HepG2 (cell line): ENCODE results near the gene UNC5A. TPM values are rescaled to one million over a fixed set of nuclear protein-coding genes. Genes with fewer than 3 reads are reported as not detected.

Experiments used
- ATAC-seq: fragments of 200-7000 bp; cut with Tn5 transposase; 3 replicates; pipeline ENCODE4 v1.9.1; 2020; ENCODE audit warnings: mild to moderate bottlenecking, moderate library complexity
- BruUV-seq: library from RNA; stranded (reverse); fragments of 400-500 nt; replicated peaks from 2 replicates; lab custom pipeline; 2021; lab: Mats Ljungman, UMichigan
- CTCF ChIA-PET: fragments of 300-600 bp; formaldehyde crosslinking; extraction: SDS; loops from one replicate; lab custom pipeline; 2021; ENCODE audit warnings: low total read pairs, inconsistent platforms, low intra/inter-chr PET ratio; lab: Yijun Ruan, JAX
- POLR2A ChIA-PET: fragments of 350-600 bp; sonication (Branson Sonifier 250); formaldehyde crosslinking; loops from one replicate; lab custom pipeline; 2020; ENCODE audit warnings: antibody characterized with exemption, inconsistent platforms; lab: Yijun Ruan, JAX
- DNase-seq: peaks from one replicate; pipeline ENCODE4 v3.0.0-alpha.2; 2015; ENCODE audit warnings: low spot score
- FAIRE-seq: peaks from 3 replicates; lab custom pipeline; 2011; peaks lifted over from hg19 to GRCh38; lab: Jason Lieb, UNC
- H2AFZ ChIP-seq: one replicate; pipeline ENCODE4 v1.6.1; 2011; ENCODE audit warnings: low read length, inconsistent platforms
- H3K27ac ChIP-seq: fragments of 300-600 bp; 3 replicates; pipeline ENCODE4 v1.8.0; 2011; ENCODE audit warnings: mixed run types, mild to moderate bottlenecking, mixed read lengths, low read length, inconsistent platforms; ENCODE audit not compliant: insufficient read depth; ENCODE audit errors: extremely low read length
- H3K27me3 ChIP-seq, 2 experiments: fragments of 200-600 bp in 1 of 2; 2 replicates in 1 of 2; 3 replicates in 1 of 2; pipeline versions ENCODE4 v1.6.0 to v1.8.0; 2011; ENCODE audit warnings: low read length in 2 of 2, mild to moderate bottlenecking in 2 of 2, moderate library complexity in 2 of 2, inconsistent platforms in 1 of 2; ENCODE audit not compliant: insufficient read depth in 2 of 2, control insufficient read depth in 1 of 2
- H3K36me3 ChIP-seq, 2 experiments: fragments of 200-600 bp in 1 of 2; replicated peaks in 1 of 2; 2 replicates in 1 of 2; 3 replicates in 1 of 2; pipeline versions ENCODE4 v1.5.1 to v1.8.0; 2011; ENCODE audit warnings: low read length in 2 of 2, inconsistent platforms in 1 of 2; ENCODE audit not compliant: insufficient read depth in 2 of 2, control insufficient read depth in 1 of 2
- H3K4me1 ChIP-seq: 2 replicates; pipeline ENCODE4 v1.5.1; 2012; ENCODE audit warnings: low read length, inconsistent platforms; ENCODE audit not compliant: insufficient read depth
- H3K4me2 ChIP-seq: 2 replicates; pipeline ENCODE4 v1.6.0; 2011; ENCODE audit warnings: low read depth, low read length, inconsistent platforms
- H3K4me3 ChIP-seq, 3 experiments: fragments of 200-600 bp in 1 of 3; sonication (generic), shearing (Covaris generic) in 1 of 3; replicated peaks in 1 of 3; 2 replicates each; pipeline ENCODE4 v1.5.1; 2011 to 2016; ENCODE audit warnings: low read length in 3 of 3, inconsistent platforms in 2 of 3, low read depth in 2 of 3, mild to moderate bottlenecking in 2 of 3, control low read depth in 1 of 3, mixed read lengths in 1 of 3; ENCODE audit not compliant: insufficient read depth in 1 of 3
- H3K79me2 ChIP-seq: one replicate; pipeline ENCODE4 v1.6.1; 2011; ENCODE audit warnings: low read length, inconsistent platforms; ENCODE audit not compliant: insufficient read depth
- H3K9ac ChIP-seq: 2 replicates; pipeline ENCODE4 v1.6.0; 2011; ENCODE audit warnings: mild to moderate bottlenecking, low read depth, low read length, inconsistent platforms; ENCODE audit not compliant: insufficient read depth
- H3K9me3 ChIP-seq: 2 replicates; pipeline ENCODE4 v1.5.1; 2012; ENCODE audit warnings: mild to moderate bottlenecking, low read length
- H4K20me1 ChIP-seq: 2 replicates; pipeline ENCODE4 v1.6.0; 2011; ENCODE audit warnings: inconsistent platforms, mild to moderate bottlenecking, low read length, moderate library complexity; ENCODE audit not compliant: insufficient read depth
- DNMT3B ChIP-seq: conservative IDR thresholded peaks from 2 replicates; pipeline ENCODE4 v1.6.1; 2016; ENCODE audit warnings: missing biosample characterization, control low read depth
- NFYB ChIP-seq: sonication (generic); formaldehyde crosslinking; IDR thresholded peaks from 2 replicates; pipeline ENCODE4 v1.4.0; 2020; ENCODE audit warnings: missing genetic modification reagents
- WGBS: methylation state at CpG from one replicate; pipeline ENCODE4 v1.1.6; 2017; ENCODE audit warnings: low lambda C conversion rate; 5-methylcytosine and 5-hydroxymethylcytosine counted together
- in situ Hi-C: cut with HindIII; loops from 2 replicates; pipeline ENCODE4 v1.10.0; 2017; ENCODE audit warnings: low pct_unique_long_range_greater_than_20kb; ENCODE audit not compliant: extremely low pct_ligation_motif_present
- intact Hi-C: fragments of 100-400 bp; cut with micrococcal nuclease; formaldehyde crosslinking; loops from one replicate; pipeline ENCODE4 v1.10.0; 2022; ENCODE audit not compliant: unreplicated experiment
- polyA plus RNA-seq, 8 experiments: library from polyadenylated mRNA; depleted of rRNA in 3 of 8; stranded (reverse) in 7 of 8; unstranded in 1 of 8; fragments of >200 nt; fragmentation: Illumina TruSeq in 4 of 8; extraction: Trizol in 4 of 8; gene quantifications; 2 replicates each; pipeline versions ENCODE4 v1.2.1 to v1.2.3, GENCODE V29; 2011 to 2016; ENCODE audit warnings: low read depth in 4 of 8, missing spikeins in 1 of 8, mixed read lengths in 1 of 8; ENCODE audit not compliant: insufficient read depth in 1 of 8
- total RNA-seq, 5 experiments: library from RNA; depleted of rRNA; stranded (reverse); fragments of >200 nt; fragmentation: Illumina TruSeq; extraction: Trizol; gene quantifications; 2 replicates each; pipeline ENCODE4 v1.2.3, GENCODE V29; 2016; ENCODE audit warnings: low read depth in 1 of 5
- TF ChIP-seq, protein P1 (sequence below), 2 experiments: fragments of 450-650 bp in 1 of 2; sonication (generic) in 1 of 2; formaldehyde crosslinking in 1 of 2; IDR thresholded peaks; 2 replicates each; pipeline versions ENCODE4 v1.6.1 to v1.8.0; 2016 to 2022; ENCODE audit warnings: antibody characterized with exemption in 1 of 2, mild to moderate bottlenecking in 1 of 2, missing genetic modification reagents in 1 of 2

The UNC5A gene
- total and polyA plus RNA-seq, 2 of the 13 experiments (the other 11 are each of a cell fraction or from before 2014, with no cell fraction given) = not detected

DNA sequence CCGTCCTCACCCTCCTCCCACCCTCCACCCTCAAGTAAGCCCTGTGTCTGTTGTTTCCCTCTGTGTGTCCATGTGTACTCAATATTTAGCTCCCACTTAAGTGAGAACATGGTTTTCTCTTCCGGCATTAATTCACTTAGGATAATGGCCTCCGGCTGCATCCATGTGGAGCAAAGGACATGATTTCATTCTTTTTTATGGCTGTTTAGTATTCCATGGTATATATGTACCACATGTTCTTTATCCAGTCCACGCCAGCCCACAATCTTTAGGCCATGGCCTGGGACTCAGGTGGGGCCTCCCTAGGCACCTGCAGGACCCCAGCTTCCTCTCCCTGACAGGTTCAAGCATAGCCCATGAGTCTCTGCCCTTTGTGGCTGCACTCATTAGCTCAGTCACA is 22.9 kb downstream of the UNC5A start:
- no peak overlapping the region for H2AFZ ChIP-seq
- ChIA-PET CTCF (no interaction called here), POLR2A (no interaction called here)
- peaks cover 7% of the 10 kb centered on the region; the same call in 1 of the 2 replicates for H4K20me1 ChIP-seq
- H3K27ac ChIP-seq = no peak overlapping the region
- FAIRE-seq (no peak), DNase-seq (no peak)
- 42% methylated on average over 4 of the region's 4 CpGs for WGBS
- no peak overlapping the region for H3K9ac ChIP-seq
- no TSS peak for BruUV-seq
- peaks cover 1 to 9% of the 10 kb centered on the region in 2 experiments; a peak in 4 of 5 replicates for H3K27me3 ChIP-seq
- H3K4me3 ChIP-seq = no peak overlapping the region
- TF ChIP-seq DNMT3B (no peak), NFYB (no peak)
- TF ChIP-seq, protein P1, sequence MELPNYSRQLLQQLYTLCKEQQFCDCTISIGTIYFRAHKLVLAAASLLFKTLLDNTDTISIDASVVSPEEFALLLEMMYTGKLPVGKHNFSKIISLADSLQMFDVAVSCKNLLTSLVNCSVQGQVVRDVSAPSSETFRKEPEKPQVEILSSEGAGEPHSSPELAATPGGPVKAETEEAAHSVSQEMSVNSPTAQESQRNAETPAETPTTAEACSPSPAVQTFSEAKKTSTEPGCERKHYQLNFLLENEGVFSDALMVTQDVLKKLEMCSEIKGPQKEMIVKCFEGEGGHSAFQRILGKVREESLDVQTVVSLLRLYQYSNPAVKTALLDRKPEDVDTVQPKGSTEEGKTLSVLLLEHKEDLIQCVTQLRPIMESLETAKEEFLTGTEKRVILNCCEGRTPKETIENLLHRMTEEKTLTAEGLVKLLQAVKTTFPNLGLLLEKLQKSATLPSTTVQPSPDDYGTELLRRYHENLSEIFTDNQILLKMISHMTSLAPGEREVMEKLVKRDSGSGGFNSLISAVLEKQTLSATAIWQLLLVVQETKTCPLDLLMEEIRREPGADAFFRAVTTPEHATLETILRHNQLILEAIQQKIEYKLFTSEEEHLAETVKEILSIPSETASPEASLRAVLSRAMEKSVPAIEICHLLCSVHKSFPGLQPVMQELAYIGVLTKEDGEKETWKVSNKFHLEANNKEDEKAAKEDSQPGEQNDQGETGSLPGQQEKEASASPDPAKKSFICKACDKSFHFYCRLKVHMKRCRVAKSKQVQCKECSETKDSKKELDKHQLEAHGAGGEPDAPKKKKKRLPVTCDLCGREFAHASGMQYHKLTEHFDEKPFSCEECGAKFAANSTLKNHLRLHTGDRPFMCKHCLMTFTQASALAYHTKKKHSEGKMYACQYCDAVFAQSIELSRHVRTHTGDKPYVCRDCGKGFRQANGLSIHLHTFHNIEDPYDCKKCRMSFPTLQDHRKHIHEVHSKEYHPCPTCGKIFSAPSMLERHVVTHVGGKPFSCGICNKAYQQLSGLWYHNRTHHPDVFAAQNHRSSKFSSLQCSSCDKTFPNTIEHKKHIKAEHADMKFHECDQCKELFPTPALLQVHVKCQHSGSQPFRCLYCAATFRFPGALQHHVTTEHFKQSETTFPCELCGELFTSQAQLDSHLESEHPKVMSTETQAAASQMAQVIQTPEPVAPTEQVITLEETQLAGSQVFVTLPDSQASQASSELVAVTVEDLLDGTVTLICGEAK (IDR thresholded peaks at IDR 0.05) = no peak
- TF ChIP-seq, protein P1 (CRISPR knock-in tag; IDR thresholded peaks at IDR 0.05) = no peak
- TF ChIP-seq, all 625 proteins: peak for 0
- intact Hi-C loops = no loop called here
- H3K79me2 ChIP-seq = no peaks in the 10 kb centered on the region
- no peak for ATAC-seq
- H3K9me3 ChIP-seq = no peaks in the 10 kb centered on the region
- no peaks in the 10 kb centered on the region for H3K36me3 ChIP-seq
- H3K4me1 ChIP-seq = peaks cover 9% of the 10 kb centered on the region; the same call in 1 of the 2 replicates
- no peak overlapping the region for H3K4me2 ChIP-seq
- in situ Hi-C loops = no loop called here
